ENCODE data around the gene GPR101.

Gene GPR101

DNA sequence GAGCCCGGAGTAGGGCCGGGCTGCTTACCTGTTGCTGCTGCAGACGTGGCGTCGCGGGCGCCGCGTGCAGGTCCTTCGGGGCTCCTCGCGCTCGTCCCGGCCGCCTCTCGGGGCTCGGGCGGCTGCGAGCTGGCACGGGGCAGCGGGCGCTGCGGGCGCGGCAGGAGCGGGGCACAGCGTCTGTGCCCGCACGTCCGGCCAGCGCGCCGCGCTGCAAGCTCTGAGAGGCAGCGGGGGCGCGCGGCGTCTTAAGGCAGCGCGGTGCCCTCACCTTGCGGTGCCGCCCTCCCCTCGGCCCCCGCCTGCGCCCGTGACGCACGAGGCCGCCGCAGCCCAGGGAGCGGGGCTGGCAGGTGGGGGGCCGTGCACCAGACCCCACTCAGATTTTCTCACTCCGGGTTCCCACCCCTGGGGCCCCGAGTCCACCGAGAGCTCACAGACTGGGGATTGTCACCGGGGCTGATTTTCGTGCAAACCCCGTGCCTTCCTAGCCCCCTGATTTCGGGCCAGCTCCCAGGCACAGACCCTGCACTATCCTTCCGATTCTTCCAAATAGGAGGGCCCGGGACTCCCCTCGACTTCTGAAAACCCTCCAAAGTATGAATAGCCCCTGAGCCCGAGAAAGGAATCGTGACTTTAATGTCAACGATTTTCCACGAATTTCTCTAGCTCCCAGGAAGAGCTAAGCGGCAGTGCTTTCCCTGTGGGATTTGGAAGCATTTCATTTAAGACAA lies at the start of gene GPR101:
Gene GPR101, minus strand, starts transcription at position 222 of the 734 bp plus-strand sequence. CDS start 2,321 bp downstream, outside the sequence.
- Histone ChIP-seq H3K4me3 (ENCODE audit: low read length) (no peak within 1 kb of the TSS), H3K9ac (ENCODE audit: low read length) (no peak within 1 kb of the TSS), H3K27me3 (ENCODE audit: control insufficient read depth, insufficient read depth, low read length) (peaks cover 25% of the 10 kb centered on the region), H3K4me1 (ENCODE audit: control insufficient read depth, insufficient read depth, low read length) (peaks cover 4% of the 10 kb centered on the region), H3K27ac (ENCODE audit: low read depth, low read length) (no peak within 1 kb of the TSS), H3K36me3 (ENCODE audit: control insufficient read depth, insufficient read depth, low read length) (no peaks in the 10 kb centered on the region)

GRCh38 chrX:137081239-137081638 lies 47.4 kb upstream of the GPR101 start:
- H3K27me3 ChIP-seq (ENCODE audit: control insufficient read depth, insufficient read depth, low read length) = peaks cover 3% of the 10 kb centered on the region
- no peaks in the 10 kb centered on the region for H3K36me3 ChIP-seq (ENCODE audit: control insufficient read depth, insufficient read depth, low read length)
- H3K27ac ChIP-seq (ENCODE audit: low read depth, low read length) = no peak overlapping the region
- H3K4me3 ChIP-seq (ENCODE audit: low read length) = no peak overlapping the region
- H3K9ac ChIP-seq (ENCODE audit: low read length) = no peak overlapping the region
- no peaks in the 10 kb centered on the region for H3K4me1 ChIP-seq (ENCODE audit: control insufficient read depth, insufficient read depth, low read length)

- Histone ChIP-seq H3K9ac (ENCODE audit: low read length) (no peak overlapping the region), H3K27ac (ENCODE audit: low read depth, low read length) (no peak overlapping the region), H3K27me3 (ENCODE audit: control insufficient read depth, insufficient read depth, low read length) (no peaks in the 10 kb centered on the region), H3K4me1 (ENCODE audit: control insufficient read depth, insufficient read depth, low read length) (no peaks in the 10 kb centered on the region), H3K4me3 (ENCODE audit: low read length) (no peak overlapping the region), H3K36me3 (ENCODE audit: control insufficient read depth, insufficient read depth, low read length) (no peaks in the 10 kb centered on the region)
These were observed 38.6 kb upstream of the GPR101 start for GRCh38 chrX:137072396-137072795.

DNA sequence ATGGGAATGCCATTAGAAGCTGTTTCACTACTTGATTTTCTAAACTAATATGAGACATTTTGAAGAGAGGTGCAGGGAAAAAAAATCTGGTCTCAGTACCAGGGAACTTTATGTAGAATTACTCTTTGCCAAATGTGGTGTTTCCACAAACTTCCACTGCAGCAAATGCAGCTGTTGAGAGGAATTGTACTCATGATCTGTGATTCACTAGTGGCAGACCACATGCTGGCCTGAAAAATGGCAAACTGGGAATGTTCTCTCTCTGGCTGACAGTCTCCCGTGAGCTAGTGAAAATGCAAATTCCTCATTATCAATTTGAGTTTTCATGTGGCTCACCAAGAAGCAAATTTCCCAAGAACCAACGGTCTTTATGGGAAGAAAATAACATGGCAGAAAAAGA lies 37.8 kb upstream of the GPR101 start:
- Histone ChIP-seq H3K36me3 (ENCODE audit: control insufficient read depth, insufficient read depth, low read length) (no peaks in the 10 kb centered on the region), H3K4me1 (ENCODE audit: control insufficient read depth, insufficient read depth, low read length) (no peaks in the 10 kb centered on the region), H3K27ac (ENCODE audit: low read depth, low read length) (no peak overlapping the region), H3K9ac (ENCODE audit: low read length) (no peak overlapping the region), H3K27me3 (ENCODE audit: control insufficient read depth, insufficient read depth, low read length) (no peaks in the 10 kb centered on the region), H3K4me3 (ENCODE audit: low read length) (no peak overlapping the region)

GRCh38 chrX:137067147-137067546 lies 33.4 kb upstream of the GPR101 start:
- Histone ChIP-seq H3K4me3 (ENCODE audit: low read length) (no peak overlapping the region), H3K4me1 (ENCODE audit: control insufficient read depth, insufficient read depth, low read length) (no peaks in the 10 kb centered on the region), H3K27me3 (ENCODE audit: control insufficient read depth, insufficient read depth, low read length) (no peaks in the 10 kb centered on the region), H3K9ac (ENCODE audit: low read length) (no peak overlapping the region), H3K27ac (ENCODE audit: low read depth, low read length) (no peak overlapping the region), H3K36me3 (ENCODE audit: control insufficient read depth, insufficient read depth, low read length) (no peaks in the 10 kb centered on the region)

- peaks cover 2% of the 10 kb centered on the region for H3K27me3 ChIP-seq (ENCODE audit: control insufficient read depth, insufficient read depth, low read length)
- no peak overlapping the region for H3K9ac ChIP-seq (ENCODE audit: low read length)
- no peak overlapping the region for H3K27ac ChIP-seq (ENCODE audit: low read depth, low read length)
- H3K36me3 ChIP-seq (ENCODE audit: control insufficient read depth, insufficient read depth, low read length) = no peaks in the 10 kb centered on the region
- no peaks in the 10 kb centered on the region for H3K4me1 ChIP-seq (ENCODE audit: control insufficient read depth, insufficient read depth, low read length)
- H3K4me3 ChIP-seq (ENCODE audit: low read length) = no peak overlapping the region
These were observed 29.3 kb upstream of the GPR101 start for GRCh38 chrX:137062915-137063617.

DNA sequence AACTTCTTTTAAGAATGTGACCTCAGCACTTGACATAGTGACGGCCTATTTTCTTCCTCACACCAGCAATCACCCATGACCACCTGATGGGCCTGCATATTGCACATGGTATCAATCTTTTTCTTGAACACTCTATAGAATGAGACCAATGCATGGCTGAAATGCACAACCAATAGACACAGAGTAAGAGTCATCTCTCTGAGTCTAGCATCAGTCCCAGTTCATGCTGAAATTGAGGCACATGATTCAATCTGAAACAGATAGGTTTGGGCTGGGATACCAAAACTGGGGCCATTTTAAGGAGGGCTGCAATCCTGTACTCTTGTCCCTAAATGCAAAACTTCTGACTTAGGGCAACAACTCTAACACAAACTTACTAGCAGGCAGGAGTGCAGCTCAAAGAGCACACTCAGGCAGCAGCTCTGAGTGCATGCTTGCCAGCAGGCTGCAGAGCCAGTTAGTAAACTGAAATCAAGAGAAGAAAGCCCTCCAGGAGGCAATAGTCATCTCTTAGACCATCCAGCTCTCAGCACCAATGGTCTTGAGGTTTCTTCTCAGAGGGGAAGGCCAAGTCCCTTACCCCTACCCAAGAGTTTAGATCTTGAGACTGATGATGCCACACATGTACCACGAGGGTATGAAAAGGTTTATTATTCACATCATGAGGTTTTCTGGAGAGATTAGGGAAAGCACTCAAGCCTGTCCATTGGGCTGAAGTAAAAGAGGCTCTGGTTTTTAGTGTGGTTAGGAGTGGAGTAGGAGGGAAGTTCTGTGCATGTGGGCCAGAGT lies 24.7 kb upstream of the GPR101 start:
- H3K4me1 ChIP-seq (ENCODE audit: control insufficient read depth, insufficient read depth, low read length) = no peaks in the 10 kb centered on the region
- H3K27me3 ChIP-seq (ENCODE audit: control insufficient read depth, insufficient read depth, low read length) = peaks cover 2% of the 10 kb centered on the region
- no peaks in the 10 kb centered on the region for H3K36me3 ChIP-seq (ENCODE audit: control insufficient read depth, insufficient read depth, low read length)
- no peak overlapping the region for H3K27ac ChIP-seq (ENCODE audit: low read depth, low read length)
- no peak overlapping the region for H3K9ac ChIP-seq (ENCODE audit: low read length)
- H3K4me3 ChIP-seq (ENCODE audit: low read length) = no peak overlapping the region

- H3K27ac ChIP-seq (ENCODE audit: low read depth, low read length) = no peak overlapping the region
- H3K9ac ChIP-seq (ENCODE audit: low read length) = no peak overlapping the region
- no peaks in the 10 kb centered on the region for H3K36me3 ChIP-seq (ENCODE audit: control insufficient read depth, insufficient read depth, low read length)
- peaks cover 8% of the 10 kb centered on the region for H3K27me3 ChIP-seq (ENCODE audit: control insufficient read depth, insufficient read depth, low read length)
- H3K4me3 ChIP-seq (ENCODE audit: low read length) = peak overlapping the region; percentile 53
- no peaks in the 10 kb centered on the region for H3K4me1 ChIP-seq (ENCODE audit: control insufficient read depth, insufficient read depth, low read length)
These were observed 18.9 kb upstream of the GPR101 start for GRCh38 chrX:137052643-137053235.

GRCh38 chrX:137051978-137052642 lies 18.3 kb upstream of the GPR101 start:
- no peaks in the 10 kb centered on the region for H3K4me1 ChIP-seq (ENCODE audit: control insufficient read depth, insufficient read depth, low read length)
- H3K27me3 ChIP-seq (ENCODE audit: control insufficient read depth, insufficient read depth, low read length) = peaks cover 8% of the 10 kb centered on the region
- no peaks in the 10 kb centered on the region for H3K36me3 ChIP-seq (ENCODE audit: control insufficient read depth, insufficient read depth, low read length)
- no peak overlapping the region for H3K9ac ChIP-seq (ENCODE audit: low read length)
- no peak overlapping the region for H3K27ac ChIP-seq (ENCODE audit: low read depth, low read length)
- H3K4me3 ChIP-seq (ENCODE audit: low read length) = peak overlapping the region; percentile 53

DNA sequence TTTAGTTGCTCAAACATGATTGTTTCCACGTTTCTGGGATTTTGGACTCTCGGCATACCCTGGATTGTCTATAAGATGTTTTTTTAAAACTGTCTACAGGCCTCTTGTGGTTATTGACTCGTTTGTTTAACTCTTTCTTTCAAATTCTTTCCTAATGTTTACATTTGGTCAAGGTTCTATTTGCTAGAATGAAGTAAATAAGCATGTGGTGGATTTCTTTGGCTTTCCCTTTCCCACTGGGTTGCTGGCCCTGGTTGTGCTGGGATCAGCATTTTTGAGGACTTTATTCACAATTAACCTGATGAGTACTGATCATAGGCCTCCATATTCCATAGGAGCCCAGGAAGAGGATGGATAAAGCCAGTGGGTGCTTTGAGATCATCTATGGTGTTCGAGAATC lies 11.1 kb upstream of the GPR101 start:
- no peak overlapping the region for H3K9ac ChIP-seq (ENCODE audit: low read length)
- no peaks in the 10 kb centered on the region for H3K36me3 ChIP-seq (ENCODE audit: control insufficient read depth, insufficient read depth, low read length)
- H3K27ac ChIP-seq (ENCODE audit: low read depth, low read length) = no peak overlapping the region
- H3K4me3 ChIP-seq (ENCODE audit: low read length) = no peak overlapping the region
- no peaks in the 10 kb centered on the region for H3K4me1 ChIP-seq (ENCODE audit: control insufficient read depth, insufficient read depth, low read length)
- no peaks in the 10 kb centered on the region for H3K27me3 ChIP-seq (ENCODE audit: control insufficient read depth, insufficient read depth, low read length)

DNA sequence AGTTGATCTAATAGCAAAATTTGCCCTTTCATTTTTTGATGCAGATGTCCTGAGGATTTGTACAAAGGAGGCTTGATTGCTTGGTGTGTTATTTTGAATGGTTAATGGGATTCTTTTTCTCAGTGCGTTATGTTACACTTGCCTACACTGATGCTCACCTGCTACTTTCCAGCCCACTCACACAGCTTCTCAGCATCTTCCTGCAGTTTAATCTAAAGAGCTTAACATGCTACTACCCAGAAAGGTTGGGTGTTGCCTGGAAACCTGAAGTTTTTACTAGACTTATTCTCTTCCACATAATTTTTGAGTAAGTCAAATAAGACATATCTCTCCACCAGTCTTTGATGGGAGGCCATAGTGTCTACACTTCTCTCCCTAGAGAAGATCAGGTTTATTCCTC lies 9.9 kb upstream of the GPR101 start:
- Histone ChIP-seq H3K27ac (ENCODE audit: low read depth, low read length) (no peak overlapping the region), H3K4me1 (ENCODE audit: control insufficient read depth, insufficient read depth, low read length) (no peaks in the 10 kb centered on the region), H3K4me3 (ENCODE audit: low read length) (no peak overlapping the region), H3K9ac (ENCODE audit: low read length) (no peak overlapping the region), H3K36me3 (ENCODE audit: control insufficient read depth, insufficient read depth, low read length) (no peaks in the 10 kb centered on the region), H3K27me3 (ENCODE audit: control insufficient read depth, insufficient read depth, low read length) (no peaks in the 10 kb centered on the region)

GRCh38 chrX:137041329-137041728 lies 7.5 kb upstream of the GPR101 start:
- no peak overlapping the region for H3K4me3 ChIP-seq (ENCODE audit: low read length)
- no peaks in the 10 kb centered on the region for H3K4me1 ChIP-seq (ENCODE audit: control insufficient read depth, insufficient read depth, low read length)
- no peak overlapping the region for H3K27ac ChIP-seq (ENCODE audit: low read depth, low read length)
- H3K9ac ChIP-seq (ENCODE audit: low read length) = no peak overlapping the region
- no peaks in the 10 kb centered on the region for H3K36me3 ChIP-seq (ENCODE audit: control insufficient read depth, insufficient read depth, low read length)
- H3K27me3 ChIP-seq (ENCODE audit: control insufficient read depth, insufficient read depth, low read length) = no peaks in the 10 kb centered on the region
